OCI-LY7 (cell line): ENCODE measurements around the gene CPSF7. TPM values are rescaled to one million over a fixed set of nuclear protein-coding genes. Genes with fewer than 3 reads are reported as not detected.

Experiments
- BruUV-seq: library from RNA; stranded (reverse); fragments of 400-500 nt; replicated peaks from 2 replicates; lab custom pipeline; 2021; lab: Mats Ljungman, UMichigan
- CTCF ChIA-PET: fragments of 300-600 bp; sonication (Branson Sonifier 250); formaldehyde crosslinking; loops from one replicate; lab custom pipeline; 2022; ENCODE audit warnings: antibody characterized with exemption; ENCODE audit not compliant: unreplicated experiment; lab: Charles Lee
- POLR2A ChIA-PET: fragments of 300-600 bp; sonication (Branson Sonifier 250); formaldehyde crosslinking; loops from one replicate; lab custom pipeline; 2022; ENCODE audit warnings: antibody characterized with exemption; lab: Charles Lee
- DNase-seq: peaks from one replicate; pipeline ENCODE4 v3.0.0-alpha.2; 2015; ENCODE audit warnings: low spot score
- H2AFZ ChIP-seq: fragments of 200-600 bp; sonication (generic), shearing (Covaris generic); 2 replicates; pipeline ENCODE4 v1.6.1; 2014; ENCODE audit warnings: mild to moderate bottlenecking, antibody characterized with exemption, low read length, moderate library complexity
- H3K27ac ChIP-seq: fragments of 200-600 bp; sonication (generic); 2 replicates; pipeline ENCODE4 v1.5.1; 2014; ENCODE audit warnings: mixed run types, low read depth, mild to moderate bottlenecking, moderate library complexity, low read length, inconsistent platforms; ENCODE audit not compliant: poor library complexity, severe bottlenecking
- H3K36me3 ChIP-seq: fragments of 200-600 bp; sonication (generic); 2 replicates; pipeline ENCODE4 v1.6.1; 2014; ENCODE audit warnings: mild to moderate bottlenecking, antibody characterized with exemption, low read length, moderate library complexity, mixed read lengths; ENCODE audit not compliant: insufficient read depth
- H3K4me1 ChIP-seq: fragments of 200-600 bp; sonication (generic); 2 replicates; pipeline ENCODE4 v1.5.1; 2014; ENCODE audit warnings: mild to moderate bottlenecking, low read length; ENCODE audit not compliant: insufficient read depth, poor library complexity, severe bottlenecking
- H3K4me2 ChIP-seq: fragments of 200-600 bp; sonication (generic); 2 replicates; pipeline ENCODE4 v1.6.1; 2014; ENCODE audit warnings: mild to moderate bottlenecking, low read length
- H3K4me3 ChIP-seq: fragments of 200-600 bp; sonication (generic); 2 replicates; pipeline ENCODE4 v1.5.1; 2014; ENCODE audit warnings: mild to moderate bottlenecking, low read depth, low read length; ENCODE audit not compliant: poor library complexity, severe bottlenecking
- H3K79me2 ChIP-seq: fragments of 200-600 bp; sonication (generic); 2 replicates; pipeline ENCODE4 v1.6.1; 2016; ENCODE audit warnings: low read depth, mild to moderate bottlenecking, low read length, moderate library complexity, mixed read lengths; ENCODE audit not compliant: insufficient read depth
- H3K9me2 ChIP-seq: fragments of 200-600 bp; sonication (generic); 2 replicates; pipeline ENCODE4 v1.6.1; 2016; ENCODE audit warnings: mild to moderate bottlenecking, low read length, mixed read lengths; ENCODE audit not compliant: insufficient read depth
- H3K9me3 ChIP-seq: fragments of 200-600 bp; sonication (generic); 2 replicates; pipeline ENCODE4 v1.6.1; 2014; ENCODE audit warnings: mild to moderate bottlenecking, mixed run types, low read length, mixed read lengths
- H4K20me1 ChIP-seq: fragments of 200-600 bp; sonication (generic); 2 replicates; pipeline ENCODE4 v1.6.1; 2014; ENCODE audit warnings: mild to moderate bottlenecking, antibody characterized with exemption, low read length, moderate library complexity, mixed read lengths; ENCODE audit not compliant: insufficient read depth
- EZH2phosphoT487 ChIP-seq: fragments of 200-600 bp; sonication (generic); IDR thresholded peaks from 2 replicates; pipeline ENCODE4 v1.6.1; 2018; ENCODE audit warnings: low read depth, borderline replicate concordance, mild to moderate bottlenecking, mixed run types, antibody characterized with exemption, low read length, moderate library complexity, mixed read lengths
- intact Hi-C: fragments of 100-400 bp; cut with micrococcal nuclease; formaldehyde crosslinking; loops from one replicate; pipeline ENCODE4 v1.10.0; 2022; ENCODE audit not compliant: unreplicated experiment
- total RNA-seq, 2 experiments: library from RNA; depleted of rRNA in 1 of 2; stranded (reverse); fragments of >200 nt in 1 of 2; shearing (Covaris generic) in 1 of 2; gene quantifications; 2 replicates each; pipeline ENCODE4 v1.2.3, GENCODE V29; 2014 to 2022
- TF ChIP-seq, protein P1 (sequence below): fragments of 200-600 bp; sonication (generic); conservative IDR thresholded peaks from 2 replicates; pipeline ENCODE4 v1.5.1; 2014; ENCODE audit warnings: mild to moderate bottlenecking, antibody characterized with exemption, low read length, moderate library complexity, mixed read lengths

CPSF7 gene
- total RNA-seq, 2 experiments from 2014 or later: 69.4 to 128 TPM

DNA sequence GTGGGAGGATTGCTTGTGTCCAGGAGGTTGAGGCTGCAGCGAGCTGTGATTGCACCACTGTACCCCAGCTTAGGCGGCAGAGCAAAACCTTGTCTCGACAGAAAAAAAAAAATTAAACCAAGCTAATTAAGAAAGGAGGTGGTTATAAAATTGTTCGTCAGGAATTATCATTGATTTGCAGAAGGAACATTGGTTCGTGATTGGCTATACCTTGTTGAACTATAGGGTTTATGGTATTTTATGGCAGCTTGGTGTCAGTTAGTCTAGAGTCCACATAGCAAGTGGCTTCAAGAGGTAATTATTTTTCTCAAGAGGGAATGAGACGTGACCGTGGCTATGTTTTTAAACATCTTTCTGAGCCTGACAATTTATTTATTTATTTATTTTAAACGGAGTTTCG is 48.9 kb downstream of the CPSF7 start:
- Histone ChIP-seq H3K79me2 (no peaks in the 10 kb centered on the region), H2AFZ (no peak overlapping the region), H3K4me3 (no peak overlapping the region), H3K9me2 (no peaks in the 10 kb centered on the region), H3K9me3 (no peaks in the 10 kb centered on the region), H3K4me1 (no peaks in the 10 kb centered on the region), H3K36me3 (peaks cover 14% of the 10 kb centered on the region), H3K4me2 (no peak overlapping the region), H4K20me1 (no peaks in the 10 kb centered on the region), H3K27ac (no peak overlapping the region)
- CTCF ChIA-PET: no interaction called here
- intact Hi-C loops: no loop called here
- no TSS peak for BruUV-seq
- no peak for TF ChIP-seq EZH2phosphoT487
- TF ChIP-seq, protein P1, sequence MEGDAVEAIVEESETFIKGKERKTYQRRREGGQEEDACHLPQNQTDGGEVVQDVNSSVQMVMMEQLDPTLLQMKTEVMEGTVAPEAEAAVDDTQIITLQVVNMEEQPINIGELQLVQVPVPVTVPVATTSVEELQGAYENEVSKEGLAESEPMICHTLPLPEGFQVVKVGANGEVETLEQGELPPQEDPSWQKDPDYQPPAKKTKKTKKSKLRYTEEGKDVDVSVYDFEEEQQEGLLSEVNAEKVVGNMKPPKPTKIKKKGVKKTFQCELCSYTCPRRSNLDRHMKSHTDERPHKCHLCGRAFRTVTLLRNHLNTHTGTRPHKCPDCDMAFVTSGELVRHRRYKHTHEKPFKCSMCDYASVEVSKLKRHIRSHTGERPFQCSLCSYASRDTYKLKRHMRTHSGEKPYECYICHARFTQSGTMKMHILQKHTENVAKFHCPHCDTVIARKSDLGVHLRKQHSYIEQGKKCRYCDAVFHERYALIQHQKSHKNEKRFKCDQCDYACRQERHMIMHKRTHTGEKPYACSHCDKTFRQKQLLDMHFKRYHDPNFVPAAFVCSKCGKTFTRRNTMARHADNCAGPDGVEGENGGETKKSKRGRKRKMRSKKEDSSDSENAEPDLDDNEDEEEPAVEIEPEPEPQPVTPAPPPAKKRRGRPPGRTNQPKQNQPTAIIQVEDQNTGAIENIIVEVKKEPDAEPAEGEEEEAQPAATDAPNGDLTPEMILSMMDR: no peak
- DNase-seq: no peak
- POLR2A ChIA-PET: interaction anchor here (0.7 to 1.1 kb wide), 2 partner anchors 45 to 119 kb away, joined by 3 to 5 read pairs; no protein-coding TSS in a partner anchor

DNA sequence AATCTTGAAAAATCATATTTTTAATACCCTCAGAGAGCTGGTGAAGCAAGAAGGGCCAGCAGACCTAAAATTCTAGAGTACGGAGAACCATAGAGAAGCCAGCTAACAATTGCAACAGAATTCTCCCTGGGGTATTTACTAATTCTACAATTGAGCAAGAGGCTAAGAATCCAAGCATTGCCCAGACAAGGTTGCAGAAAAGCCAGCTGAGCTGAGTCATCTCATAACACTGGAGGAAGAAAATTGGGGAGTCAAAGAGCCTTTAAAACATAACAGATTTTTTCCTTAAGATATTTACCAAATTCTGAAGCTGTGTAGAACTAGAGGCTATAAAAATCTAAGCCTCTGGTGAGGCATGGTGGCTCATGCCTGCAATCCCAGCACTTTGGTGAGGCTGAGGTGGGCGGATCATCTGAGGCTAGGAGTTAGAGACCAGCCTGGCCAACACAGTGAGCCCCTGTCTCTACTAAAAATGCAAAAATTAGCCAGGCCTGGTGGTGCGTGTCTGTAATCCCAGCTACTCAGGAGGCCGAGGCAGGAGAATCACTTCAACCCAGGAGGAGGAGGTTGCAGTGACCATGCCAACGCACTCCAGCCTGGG is 51.0 kb downstream of the CPSF7 start:
- no peaks in the 10 kb centered on the region for H4K20me1 ChIP-seq
- TF ChIP-seq, protein P1: no peak
- no peak for TF ChIP-seq EZH2phosphoT487
- no TSS peak for BruUV-seq
- POLR2A ChIA-PET: interaction anchor here (1.5 kb wide), 1 partner anchor 43 kb away, joined by 4 read pairs; no protein-coding TSS in a partner anchor
- H3K36me3 ChIP-seq: peaks cover 35% of the 10 kb centered on the region
- H3K9me2 ChIP-seq: no peaks in the 10 kb centered on the region
- no peak overlapping the region for H2AFZ ChIP-seq
- no peak overlapping the region for H3K4me3 ChIP-seq
- peaks cover 9% of the 10 kb centered on the region; the same call in 1 of the 2 replicates for H3K9me3 ChIP-seq
- DNase-seq: no peak
- H3K79me2 ChIP-seq: no peaks in the 10 kb centered on the region
- CTCF ChIA-PET: no interaction called here
- intact Hi-C loops: no loop called here
- no peak overlapping the region for H3K27ac ChIP-seq
- H3K4me1 ChIP-seq: no peaks in the 10 kb centered on the region
- H3K4me2 ChIP-seq: no peak overlapping the region

DNA sequence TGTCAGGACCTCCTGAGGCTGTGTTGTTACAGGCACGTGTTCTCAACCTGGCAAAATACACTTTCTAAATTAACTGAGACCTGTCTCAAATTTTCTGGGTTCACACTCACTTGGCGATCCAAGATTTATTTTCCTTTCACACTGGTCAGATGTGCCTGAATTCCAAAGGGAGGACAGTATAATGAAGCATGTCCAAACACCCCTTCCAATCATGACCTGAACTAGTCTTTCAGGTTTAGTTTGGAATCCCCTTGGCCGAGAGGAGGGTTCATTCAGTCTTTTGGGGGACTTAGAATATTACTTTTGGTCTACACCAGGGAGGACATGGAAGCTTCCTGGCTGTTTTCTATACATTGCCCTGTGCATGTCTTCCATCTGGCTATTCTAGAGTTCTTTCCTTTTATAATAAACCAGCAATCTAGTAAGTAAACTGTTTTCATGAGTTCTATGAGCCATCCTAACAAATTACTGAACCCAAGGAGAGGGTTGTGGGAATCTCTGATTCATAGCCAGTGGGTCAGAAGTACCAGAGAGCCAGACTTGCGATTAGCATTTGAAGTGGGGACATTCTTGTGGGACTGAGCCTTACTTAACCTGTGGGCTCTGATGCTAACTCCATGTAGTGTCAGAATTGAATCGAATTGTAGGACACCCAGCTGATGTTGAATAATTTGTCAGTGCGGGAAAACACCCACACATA is 52.2 kb downstream of the CPSF7 start:
- no TSS peak for BruUV-seq
- Histone ChIP-seq H4K20me1 (no peaks in the 10 kb centered on the region), H3K36me3 (peaks cover 46% of the 10 kb centered on the region), H3K4me1 (no peaks in the 10 kb centered on the region), H3K4me2 (no peak overlapping the region), H3K27ac (no peak overlapping the region), H2AFZ (no peak overlapping the region), H3K4me3 (no peak overlapping the region), H3K9me3 (peaks cover 16% of the 10 kb centered on the region; the same call in 1 of the 2 replicates), H3K9me2 (no peaks in the 10 kb centered on the region), H3K79me2 (no peaks in the 10 kb centered on the region)
- no peak for DNase-seq
- TF ChIP-seq EZH2phosphoT487: no peak
- TF ChIP-seq, protein P1: no peak
- intact Hi-C loops: no loop called here
- CTCF ChIA-PET: no interaction called here
- POLR2A ChIA-PET: interaction anchor here (1.5 kb wide), 1 partner anchor 41 kb away, joined by 4 read pairs; no protein-coding TSS in a partner anchor
